Hippocampal formation (tissue), 2 donors: ENCODE data around the gene LIMS1.
"Not testable (repeated sequence)": the region's sequence is repeated elsewhere in the genome, so short reads cannot be mapped to it uniquely, and the experiment has no call there.

Experiments used
- DNase-seq, 2 donors: peaks; one replicate each; lab custom pipeline; 2025; lab: John Stamatoyannopoulos, UW

The LIMS1 gene

DNA sequence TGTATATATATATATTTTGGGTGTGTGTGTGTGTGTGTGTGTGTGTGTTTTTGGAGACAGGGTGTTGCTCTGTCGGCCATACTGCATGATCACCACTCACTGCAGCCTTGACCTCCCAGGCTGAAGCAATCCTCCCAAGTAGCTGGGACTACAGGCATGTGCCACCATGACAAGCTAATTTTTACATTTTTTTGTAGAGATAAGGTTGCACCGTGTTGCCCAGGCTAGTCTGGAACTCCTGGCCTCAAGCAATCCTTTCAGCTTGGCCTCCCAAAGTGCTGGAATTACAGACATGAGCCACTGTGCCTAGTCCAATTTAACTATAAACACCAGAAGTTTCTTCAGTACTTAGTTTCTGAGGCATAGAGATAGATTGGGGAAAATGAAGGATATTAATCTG lies 18.3 kb downstream of the LIMS1 start:
- no peak for DNase-seq

DNA sequence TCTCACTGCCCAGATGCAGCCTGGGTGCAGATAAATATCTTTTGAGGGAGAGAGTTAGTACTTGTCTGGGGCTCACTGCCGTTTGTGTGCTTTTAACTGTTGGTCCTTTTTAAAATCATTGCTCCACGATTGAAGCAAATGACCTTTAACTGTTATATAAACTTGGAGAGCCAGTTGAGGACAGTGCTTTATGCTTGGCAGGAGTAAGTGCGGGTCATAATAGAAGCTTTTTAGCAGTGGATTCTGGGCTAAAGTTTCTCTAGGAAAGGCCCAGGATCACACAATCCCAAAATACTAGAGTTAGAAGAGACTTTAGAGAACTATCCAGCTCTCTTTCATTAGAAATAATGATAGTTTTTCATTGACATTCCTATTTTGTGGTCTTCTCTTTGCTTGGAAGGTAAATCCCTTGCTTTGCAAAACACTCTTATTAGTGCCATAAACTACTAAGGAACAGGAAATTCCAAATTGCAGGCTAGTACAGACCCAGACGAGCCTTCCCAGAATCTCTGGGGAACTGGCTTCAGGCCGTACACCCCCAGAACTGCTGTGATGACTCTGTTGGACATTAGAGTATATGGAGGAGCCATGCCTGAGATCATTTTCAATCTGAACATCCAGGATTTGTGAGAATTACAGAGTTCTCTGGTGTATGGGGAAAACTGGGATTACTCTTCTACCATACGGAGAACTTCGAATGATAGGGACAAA lies 19.1 kb downstream of the LIMS1 start:
- DNase-seq, result peak in 1 of 2 donors; percentile 34

DNA sequence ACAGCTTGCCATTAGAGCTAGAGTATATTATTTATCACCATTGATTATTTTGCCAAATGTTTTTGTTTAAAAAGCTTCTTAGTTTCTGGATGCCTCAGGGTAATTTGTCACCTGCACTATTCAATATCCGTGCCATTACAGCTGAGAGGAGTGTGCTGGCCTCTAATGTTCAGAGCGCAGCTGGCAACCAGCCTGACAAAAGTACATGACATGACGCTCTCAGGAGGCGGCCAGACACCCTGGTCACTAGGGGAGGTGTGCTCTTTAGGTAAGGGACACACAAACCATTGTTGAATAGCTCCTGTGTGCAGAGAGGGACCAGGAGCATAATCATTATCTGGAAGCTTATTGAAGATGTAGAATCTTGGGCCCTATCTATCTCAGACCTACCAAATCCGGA lies 20.3 kb downstream of the LIMS1 start:
- DNase-seq, result no peak

DNA sequence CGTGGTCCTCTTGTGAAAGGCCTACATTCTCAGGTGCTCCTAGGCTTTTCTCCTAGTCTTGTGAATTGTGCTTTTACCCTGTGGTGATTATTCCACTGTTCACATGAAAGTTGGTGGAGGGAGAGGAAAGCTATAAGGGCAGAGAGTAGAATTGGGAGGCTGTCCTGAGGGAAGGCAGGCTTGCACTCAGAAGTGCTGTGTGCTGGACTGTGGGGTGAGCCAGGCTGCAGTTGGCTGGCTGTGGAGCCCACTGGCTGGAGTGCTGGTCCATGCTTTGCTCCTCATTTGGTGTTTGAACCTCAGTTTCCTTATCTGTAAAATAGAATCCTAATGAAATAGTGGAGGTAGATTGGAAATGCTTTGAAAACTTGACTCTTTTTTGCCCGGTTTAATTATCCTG lies 21.3 kb downstream of the LIMS1 start:
- no peak for DNase-seq

DNA sequence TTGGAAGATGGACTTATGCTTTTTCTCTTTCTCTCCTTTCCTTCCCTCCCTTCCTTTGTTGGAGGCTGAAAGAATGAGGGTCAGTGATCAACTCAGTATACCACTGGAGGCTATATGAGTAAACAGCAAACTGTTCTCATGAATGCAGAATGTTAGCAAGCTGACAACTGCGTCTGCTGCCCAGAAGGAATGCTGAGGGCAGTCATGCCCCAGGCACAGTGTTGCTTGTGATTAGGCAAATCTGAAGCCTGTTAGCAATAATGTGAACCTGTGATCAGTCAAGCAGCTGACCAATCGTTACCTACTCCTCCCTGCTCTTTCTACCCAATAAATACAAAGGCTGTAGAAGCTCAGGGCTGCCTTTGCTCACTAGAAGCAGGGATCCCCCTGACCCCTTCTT lies 22.3 kb downstream of the LIMS1 start:
- not testable (repeated sequence) for DNase-seq

DNA sequence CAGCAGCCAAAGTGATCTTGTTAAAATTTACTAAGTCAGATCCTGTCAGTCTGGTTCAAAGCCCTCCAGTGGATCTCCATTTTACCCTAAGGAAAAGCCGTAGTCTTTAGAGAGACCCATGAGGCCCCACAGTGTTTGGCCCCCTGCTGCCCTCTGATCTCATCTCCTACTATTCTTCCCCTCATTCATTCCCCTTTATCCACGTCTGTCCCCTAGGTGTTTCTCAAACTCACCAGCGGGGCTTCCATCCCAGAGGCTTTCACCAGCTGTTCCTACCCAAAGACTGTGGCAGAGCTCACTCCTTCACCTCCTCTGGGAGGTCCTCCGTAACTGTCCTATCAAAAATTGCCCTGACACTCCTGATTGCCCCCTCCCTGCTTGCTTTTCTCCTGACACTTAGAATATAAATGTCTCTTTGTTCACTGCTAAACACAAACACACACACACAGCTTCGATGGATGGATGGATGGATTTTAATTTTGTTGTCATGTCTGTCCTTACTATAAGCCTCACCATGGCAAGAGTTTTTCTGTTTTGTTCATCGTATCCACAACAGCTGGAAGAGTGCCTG lies 26.1 kb downstream of the LIMS1 start:
- peak; percentile 9 to 31 for DNase-seq

DNA sequence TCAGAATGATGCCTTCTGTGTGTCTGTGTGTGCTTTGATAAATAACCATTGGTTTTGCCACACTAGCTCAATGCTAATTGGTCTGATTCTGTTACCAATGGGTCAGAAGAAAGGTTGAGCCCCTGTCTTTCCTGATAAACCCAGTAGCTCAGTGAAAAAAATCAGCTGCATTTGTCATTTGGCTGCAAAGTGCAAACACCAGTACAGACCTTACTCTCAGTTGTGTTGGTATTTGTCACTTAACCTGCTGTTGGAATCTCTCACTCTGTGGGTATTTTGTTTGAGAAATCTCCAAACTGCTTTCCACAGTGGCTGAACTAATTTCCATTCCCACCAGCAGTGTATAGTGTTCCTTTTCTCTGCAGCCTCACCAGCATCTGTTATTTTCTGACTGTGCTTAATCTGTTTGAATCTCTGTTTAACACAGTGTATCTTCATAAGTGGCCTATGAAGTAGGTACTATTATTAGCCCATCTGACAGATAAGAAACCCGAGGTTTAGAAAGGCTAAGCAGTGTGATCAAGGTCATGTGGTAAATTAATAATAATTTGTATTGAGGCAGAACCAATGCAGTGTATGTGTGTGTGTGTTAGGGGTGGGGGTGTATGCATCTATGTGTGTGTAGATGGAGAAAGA lies 26.7 kb downstream of the LIMS1 start:
- no peak for DNase-seq

DNA sequence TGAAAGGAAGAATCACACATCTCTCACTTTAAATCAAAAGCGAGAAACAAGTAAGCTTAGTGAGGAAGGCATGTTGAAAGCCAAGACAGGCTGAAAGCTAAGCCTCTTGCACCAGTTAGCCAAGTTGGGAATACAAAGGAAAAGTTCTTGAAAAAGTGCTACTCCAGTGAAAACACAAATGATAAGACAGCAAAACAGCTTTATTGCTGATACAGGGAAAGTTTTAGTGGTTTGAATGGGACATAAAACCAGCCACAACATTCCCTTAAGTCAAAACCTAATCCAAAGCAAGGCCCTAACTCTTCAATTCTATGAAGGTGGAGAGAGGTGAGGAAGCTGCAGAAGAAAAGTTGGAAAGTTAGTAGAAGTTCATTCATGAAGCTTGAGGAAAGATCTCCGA lies 28.0 kb downstream of the LIMS1 start:
- DNase-seq, result no peak

DNA sequence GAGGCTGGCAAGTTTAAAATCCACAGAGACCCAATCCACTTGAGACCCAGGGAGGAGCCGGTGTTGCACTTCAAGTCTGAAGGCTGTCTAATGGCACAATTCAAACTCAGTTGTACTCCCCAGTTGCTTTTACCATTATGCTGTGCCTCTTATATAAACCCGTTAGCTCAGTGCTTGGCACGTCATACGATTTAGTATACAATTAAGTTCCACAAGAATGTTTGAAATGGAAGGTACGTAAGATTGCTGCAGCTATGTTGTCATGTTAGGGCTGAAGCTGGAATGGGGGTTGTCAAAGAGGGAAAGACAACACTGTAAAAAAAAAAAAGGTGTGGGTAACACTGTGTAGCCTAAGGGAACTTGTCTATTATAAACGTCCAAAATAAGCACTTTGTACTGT lies 30.2 kb downstream of the LIMS1 start:
- DNase-seq, result no peak

DNA sequence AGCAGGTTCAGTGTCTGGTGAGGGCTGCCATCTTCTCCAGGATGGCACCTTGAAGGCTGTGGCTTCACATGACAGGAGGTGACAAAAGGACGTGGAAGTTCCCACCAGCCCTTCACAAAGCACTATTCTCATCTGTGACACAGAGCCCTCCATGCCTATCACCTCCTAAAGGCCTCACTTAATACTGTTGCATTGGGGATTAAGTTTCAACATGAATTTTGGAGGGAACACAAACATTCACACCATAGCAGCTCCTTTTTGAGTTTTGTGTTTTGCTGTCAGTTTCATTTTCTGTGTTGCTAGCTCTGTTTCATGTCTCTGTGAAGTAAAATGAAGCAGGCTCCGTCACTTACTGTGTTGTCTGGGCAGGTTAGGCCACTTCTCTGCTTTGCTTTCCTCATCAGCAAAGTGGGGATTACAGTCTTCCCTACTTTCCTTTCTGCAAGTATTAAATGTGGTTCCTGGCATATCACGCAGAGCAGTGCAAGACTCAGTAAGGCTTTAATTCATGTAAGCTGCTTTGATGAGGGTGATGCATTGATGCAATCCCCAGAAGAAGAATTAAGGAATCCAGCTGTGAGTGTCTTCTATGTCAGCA lies 31.6 kb downstream of the LIMS1 start:
- DNase-seq, result no peak

DNA sequence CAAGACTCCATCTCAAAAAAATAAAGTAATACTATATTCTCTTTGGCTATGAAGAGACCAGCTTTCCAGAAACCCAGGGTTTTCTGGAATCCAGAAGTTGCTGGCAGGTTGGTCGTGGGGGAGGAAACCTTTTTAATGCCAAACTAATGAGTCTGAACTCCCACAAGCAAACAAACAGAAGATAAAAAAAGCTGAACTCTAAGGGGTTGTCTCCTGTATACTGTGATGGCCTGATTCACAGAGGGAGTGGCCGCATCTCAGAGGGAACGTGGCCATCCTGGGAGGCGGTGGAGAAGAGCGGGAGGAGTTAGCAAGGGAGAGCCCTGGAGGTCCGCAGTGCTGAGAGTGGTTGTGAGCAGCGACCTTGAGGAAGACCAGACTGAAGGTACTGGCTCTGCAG lies 36.1 kb downstream of the LIMS1 start:
- no peak for DNase-seq

DNA sequence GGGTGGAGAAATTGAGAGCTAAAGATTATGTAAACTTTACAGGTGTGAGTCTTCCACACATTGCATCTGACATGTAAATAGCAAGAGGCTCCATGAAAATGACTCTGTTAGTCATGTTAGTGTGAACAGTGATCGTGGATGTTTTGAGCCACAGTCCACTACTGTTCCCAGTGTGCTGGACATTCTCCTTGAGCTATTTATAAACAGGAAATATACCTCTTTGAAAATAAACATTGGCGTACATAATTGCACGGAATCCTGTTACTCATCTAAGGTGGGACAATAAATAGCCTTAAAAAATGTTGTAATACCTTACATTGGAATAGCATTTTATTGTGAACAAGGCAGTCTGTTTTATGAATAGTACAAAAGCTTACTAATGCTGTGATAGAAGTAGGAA lies 37.0 kb downstream of the LIMS1 start:
- no peak for DNase-seq

DNA sequence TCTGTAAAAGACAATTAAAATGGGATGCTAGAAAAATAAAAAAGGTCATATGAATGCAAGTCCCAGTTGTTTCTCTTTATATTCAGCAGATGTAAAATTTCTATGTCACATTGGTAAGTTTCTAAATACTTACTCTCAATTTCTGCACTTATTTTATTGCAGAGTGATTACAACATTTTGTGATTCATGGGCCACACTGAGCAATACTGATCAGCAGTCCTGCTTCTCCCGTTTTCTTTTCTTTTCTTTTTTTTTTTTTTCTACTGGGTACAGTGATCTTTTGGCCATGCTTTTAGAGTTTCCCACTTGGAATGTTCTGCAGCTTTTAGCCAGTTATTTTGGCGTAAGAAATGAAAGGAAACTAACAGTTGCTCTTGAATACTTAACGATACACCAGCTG lies 38.8 kb downstream of the LIMS1 start:
- DNase-seq, result no peak

DNA sequence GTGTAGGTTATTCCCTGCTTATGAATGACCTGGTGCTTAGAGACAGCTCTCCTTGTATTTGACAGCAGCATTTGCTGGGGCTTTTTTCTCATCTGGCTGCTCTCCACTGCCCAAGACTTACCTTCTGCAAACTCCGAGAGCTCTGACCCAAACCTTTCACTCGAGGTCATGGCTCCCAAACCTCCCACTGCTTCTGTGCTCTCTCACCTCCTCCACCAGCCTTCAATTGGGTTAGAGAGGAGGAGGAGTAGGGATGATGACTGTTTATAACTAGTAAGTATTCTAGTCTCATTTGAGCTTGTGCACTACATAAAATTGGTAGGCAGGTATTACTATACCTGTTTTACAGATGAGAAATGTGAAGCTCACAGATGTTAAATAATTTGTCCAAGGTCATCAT lies 40.1 kb downstream of the LIMS1 start:
- DNase-seq, result no peak

DNA sequence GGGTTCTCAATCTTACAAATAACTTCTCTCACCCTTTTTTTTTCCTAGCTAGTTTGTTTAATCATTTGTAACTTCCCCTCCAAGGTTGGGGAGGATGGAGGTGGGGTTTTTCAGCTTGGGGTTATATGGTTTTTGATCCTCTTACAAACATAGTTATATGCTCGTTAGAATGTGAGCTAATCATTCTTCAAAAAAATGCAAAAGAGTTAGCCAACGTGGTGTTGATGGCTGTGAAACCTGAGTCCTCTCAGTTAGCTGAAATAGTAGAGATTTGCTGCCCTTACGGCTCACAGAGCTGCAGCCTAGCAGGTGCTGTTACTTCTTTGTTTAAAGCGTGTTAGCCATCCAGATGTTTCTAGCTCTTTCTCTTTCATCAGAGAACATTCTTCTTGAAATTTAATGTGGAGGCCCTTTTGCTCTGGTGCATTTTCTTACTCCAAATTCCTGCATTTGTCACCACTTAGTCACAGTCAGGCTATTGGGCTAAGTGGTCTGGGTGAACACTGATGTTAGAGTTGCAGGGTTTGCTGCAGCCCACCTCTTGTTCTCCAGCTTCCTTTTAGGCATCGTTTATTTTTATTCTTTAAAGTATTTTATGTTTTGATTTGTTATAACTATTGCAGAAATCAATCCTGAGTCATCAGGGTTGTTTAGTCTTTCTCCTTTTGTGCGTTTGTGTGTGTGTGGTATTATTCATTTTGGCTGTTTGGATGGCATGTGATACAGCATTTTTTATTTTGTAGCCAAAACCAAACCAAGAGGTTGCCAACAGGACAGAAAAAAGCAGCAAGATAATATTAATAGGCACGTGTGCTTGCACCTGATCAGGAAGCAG lies 41.1 kb downstream of the LIMS1 start:
- DNase-seq, result no peak

DNA sequence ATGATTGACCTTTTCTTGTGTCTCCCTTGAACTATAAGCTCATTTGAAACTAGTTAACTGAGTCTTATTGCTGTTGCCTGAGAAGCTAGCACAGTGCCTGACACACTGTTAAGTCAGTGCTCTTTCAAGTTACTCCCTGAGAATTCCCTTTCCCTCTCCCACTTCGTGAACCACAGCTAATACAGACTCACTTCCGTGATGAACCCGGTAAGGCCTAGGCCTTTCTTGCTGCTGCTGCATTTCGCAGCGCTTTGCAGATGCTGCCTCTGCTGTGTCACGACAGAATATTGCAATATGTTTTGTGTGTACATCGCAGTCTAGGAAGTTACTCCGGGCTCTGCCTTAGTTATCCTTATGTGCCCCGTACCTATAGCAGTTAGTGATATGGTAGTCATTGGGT lies 42.8 kb downstream of the LIMS1 start:
- DNase-seq, result no peak

DNA sequence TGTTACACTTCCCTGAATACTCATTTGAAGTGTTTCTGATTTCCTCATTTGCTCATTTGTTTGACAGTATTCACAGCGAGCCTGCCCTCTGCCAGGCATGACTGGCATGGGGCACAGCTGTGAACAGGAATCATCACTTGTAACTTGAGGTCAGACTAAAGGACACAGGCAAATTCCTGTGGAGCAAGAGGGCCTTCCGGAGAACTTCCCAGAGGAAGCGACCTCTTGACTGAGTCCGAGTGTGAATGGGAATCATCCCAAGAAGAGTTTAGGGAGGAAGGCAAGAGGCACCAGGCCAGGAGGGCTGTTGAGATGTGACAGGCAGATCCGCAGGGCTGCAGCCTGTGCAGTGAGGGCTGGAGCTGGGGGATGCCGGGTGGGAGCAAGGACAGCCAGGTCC lies 45.4 kb downstream of the LIMS1 start:
- DNase-seq, result no peak

DNA sequence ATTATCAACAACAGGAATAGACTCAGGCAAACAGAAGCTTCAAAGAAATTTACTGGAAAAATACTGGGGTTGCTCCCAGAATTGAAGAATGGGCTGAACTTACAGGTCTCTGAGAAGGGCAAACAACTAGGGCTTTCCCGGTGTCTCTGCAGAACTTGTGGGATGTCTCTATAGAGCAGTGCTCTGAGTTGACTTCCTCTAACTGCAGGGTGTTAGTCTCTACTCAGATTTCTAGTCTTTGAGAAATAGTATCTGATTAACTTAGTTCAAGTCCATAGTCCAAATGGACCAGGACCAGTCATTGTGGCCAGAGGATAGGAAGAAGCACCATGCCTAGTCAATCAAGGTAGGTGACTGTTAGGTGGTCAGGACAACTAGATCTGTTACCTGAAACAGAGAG lies 45.8 kb downstream of the LIMS1 start:
- DNase-seq, result no peak

DNA sequence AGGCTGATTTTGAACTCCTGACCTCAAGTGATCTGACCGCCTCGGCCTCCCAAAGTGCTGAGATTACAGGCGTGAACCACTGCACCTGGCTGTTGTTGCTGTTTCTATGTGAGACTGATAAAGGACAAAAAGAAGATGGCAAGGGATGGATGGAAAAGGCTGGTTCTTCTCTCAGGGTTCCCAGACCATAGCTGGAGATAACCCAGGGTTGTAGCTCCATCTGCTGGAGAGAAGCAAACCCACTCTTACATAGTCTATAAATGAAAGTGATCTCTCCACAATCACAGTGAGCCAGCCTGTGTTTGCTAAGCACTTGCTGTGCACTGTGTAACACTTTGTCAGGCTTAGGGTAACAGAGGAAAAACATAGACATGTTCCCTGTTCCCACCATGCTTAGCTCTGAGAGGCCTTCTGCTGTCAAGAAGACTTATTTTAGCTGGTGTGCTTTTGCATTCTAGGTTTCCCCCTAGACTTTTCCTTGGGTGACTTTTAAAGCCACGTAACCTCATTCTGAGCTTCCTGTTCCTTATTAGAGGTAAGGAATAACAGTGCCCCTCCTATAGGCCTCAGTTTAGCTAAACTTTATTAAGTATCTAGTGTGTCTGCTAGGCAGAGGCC lies 49.7 kb downstream of the LIMS1 start:
- peak; percentile 64 to 86 for DNase-seq

DNA sequence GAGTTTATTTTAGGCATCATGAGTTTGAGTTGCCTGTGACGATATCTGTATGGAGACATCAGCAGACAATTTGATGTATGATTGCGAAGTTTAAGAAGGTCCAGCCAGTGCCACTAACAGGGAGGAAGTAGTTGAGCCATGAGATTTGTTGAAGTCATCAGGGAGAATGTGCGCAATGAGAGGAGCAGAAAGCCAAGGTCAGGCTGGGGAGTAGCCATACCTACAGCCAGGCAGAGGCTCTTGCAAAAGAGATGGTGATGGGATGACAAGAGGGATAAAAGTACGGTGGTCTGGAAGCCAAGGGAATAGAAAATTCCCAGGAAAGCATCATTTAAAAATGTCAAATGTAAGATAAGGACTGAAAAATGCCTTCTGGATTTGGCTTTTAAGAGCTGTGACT lies 51.2 kb downstream of the LIMS1 start:
- DNase-seq, result no peak

DNA sequence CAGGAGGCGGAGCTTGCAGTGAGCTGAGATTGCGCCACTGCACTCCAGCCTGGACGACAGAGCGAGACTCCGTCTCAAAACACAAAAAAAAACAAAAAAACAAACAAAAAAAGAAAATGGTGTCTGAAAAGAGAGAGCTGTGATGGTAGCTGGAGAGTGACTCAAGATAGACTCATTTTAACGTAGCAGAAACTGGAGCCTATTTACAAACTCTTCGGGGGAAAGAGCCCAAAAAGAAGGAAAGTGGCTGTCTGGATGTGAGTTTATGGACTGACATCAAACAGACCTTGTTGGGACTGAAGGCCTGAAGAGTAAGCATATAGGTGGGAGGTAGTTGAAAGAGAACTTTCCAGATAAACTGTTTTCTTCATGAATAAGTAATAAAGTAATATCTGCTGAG lies 51.8 kb downstream of the LIMS1 start:
- DNase-seq, result no peak

DNA sequence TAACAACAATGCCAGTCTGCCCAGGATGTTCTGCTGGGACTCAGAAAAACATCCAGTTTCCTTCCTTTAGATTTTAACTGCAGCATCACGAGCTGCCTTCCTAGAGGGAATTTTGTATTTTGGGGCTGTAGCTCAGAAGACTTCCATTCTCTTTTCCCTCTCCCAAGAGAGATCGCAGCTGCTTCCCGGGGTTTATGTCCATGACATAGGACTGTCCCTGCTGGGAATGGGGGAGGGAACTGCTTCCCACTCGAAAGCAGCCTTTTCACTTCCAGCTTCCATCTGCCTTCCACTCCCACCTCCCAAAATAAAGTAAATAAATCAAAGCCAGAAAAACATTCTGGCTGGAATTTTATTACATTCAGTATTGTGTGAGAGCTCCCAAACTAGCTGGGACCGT lies 52.4 kb downstream of the LIMS1 start:
- no peak for DNase-seq
